D341Med (cell line): Measurements from ENCODE around the gene SFMBT2.

Source experiments
- DNase-seq: peaks from one replicate; pipeline ENCODE4 v3.0.0; 2012; ENCODE audit warnings: low spot score

SFMBT2 gene

GRCh38 chr10:7298495-7298894, 112.3 kb downstream of the SFMBT2 start:
- no peak for DNase-seq

DNA sequence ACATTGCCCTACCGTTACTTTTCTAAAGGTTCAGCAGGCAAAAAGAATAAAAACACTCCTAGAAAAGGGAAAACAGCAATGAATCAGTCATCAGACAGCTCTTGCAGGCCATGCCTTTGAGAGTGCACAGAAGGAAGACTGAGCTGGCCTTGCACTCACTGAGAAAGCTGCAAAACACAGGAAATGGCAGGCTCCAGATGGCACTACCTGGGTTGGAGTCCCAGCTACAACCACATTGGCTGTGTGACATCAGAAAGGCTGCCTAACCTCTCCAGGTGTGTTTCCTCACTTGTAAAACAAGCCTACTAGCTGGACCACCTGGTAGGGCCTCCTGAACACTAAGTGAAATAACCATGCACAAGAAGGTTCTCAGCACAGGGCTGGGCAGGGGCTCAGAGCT, 113.7 kb downstream of the SFMBT2 start:
- no peak for DNase-seq

- DNase-seq, result no peak
Observed at GRCh38 chr10:7296648-7297047, 114.2 kb downstream of the SFMBT2 start.

GRCh38 chr10:7296076-7296475, 114.8 kb downstream of the SFMBT2 start:
- no peak for DNase-seq

- no peak for DNase-seq
Observed at GRCh38 chr10:7293378-7293920, 117.4 kb downstream of the SFMBT2 start.

DNA sequence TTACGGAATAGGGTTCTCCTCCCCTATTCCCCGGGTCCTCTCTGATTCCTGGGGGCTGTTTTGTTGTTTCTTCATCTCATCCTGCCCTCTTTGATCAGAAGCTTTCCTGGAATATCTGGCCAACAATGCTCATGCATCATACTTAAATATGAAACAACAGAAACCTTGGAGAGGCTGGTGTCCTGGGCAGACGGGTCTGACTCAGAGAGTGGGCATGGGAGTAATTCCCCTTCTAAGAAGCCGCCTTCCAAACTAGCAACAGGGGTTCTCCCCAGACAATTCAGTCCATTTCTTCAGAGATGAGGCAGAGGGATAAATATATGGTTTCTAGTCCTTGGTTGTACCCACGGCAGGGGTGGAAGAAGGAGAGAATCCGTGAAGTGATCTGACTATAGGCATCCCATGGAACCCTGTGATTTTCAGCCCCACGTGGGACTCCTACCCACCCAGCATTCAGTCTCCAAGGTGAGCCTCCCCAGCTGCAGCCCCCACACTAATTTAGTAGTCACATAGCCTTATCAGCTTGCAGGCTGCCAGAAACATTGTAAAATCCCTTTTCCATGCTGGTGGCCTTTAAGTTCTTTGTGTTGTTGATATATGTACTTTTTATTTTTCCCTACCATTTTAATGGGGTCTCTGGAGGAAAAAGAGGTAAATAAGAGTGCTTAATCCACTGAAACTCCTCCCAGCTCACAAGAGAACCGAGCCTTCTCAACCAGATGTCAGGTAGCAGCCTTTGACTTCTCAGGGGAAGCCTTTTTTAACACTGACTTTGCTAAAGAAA, 119.2 kb downstream of the SFMBT2 start:
- no peak for DNase-seq

DNA sequence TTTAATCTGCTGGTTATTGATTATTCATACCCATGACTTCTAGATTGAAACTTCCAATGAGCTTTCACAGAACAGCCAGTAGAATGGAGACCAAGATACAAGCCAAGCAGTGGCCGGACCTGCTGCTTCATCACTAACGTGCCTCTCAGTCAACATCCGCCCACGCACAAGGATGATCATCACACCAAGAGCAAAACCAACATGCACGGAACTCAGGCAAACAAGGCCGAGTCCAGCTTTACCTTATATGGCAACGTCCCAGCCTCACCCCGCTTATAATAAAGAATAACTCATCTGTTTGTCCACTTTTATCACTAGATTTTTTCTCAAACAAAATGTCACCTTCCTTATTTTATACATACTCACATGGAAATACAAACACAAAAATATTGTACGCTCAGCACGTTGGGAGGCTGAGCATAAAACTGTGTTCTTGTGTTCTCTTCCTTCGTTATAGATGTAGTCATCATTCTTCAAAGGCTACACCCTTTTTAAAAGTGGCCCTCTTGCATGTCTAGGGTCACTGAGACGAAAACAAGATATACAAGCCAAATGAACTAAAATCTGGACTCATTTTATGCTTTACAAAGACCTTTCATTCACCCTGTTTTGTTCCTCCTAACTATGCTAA, 122.7 kb downstream of the SFMBT2 start:
- DNase-seq, result no peak

DNA sequence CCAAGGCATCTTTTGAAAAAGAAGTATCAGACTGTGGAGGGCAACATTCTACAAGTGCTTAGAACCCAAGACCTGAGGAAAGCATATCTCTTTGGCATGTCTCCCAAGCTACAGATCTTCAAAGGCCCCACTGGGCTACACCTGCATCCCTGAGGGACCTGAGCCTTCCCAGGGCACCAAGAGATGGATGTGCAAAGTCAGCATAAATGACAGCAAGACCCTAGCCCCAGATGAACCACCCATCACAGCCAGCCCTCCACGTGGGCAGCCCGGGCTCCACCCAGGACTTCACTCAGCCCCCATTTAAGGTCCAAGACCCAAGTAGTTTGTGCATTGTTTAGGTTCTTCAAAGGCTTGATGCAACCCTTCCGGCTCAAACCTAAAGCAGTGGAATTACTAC, 123.5 kb downstream of the SFMBT2 start:
- no peak for DNase-seq

GRCh38 chr10:7285522-7286322, 125.1 kb downstream of the SFMBT2 start:
- no peak for DNase-seq

DNA sequence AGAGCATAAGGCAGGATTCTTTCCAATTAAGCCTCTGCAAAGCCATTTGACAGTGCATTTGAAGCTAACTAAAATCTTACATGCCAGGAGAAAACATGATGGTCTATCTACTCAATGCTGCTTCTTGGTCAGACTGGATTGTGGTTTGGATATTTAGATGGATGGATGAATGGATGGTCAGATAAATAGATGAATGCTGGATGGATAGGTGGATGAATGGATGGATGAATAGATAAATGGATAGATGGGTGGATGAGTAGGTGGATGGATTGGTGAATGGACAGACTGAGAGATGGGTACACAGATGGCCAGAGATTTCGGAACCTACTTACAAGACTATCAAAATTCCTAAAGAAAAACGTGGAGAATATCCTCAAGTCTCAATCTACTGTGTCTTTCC, 127.6 kb downstream of the SFMBT2 start:
- DNase-seq, result no peak

DNA sequence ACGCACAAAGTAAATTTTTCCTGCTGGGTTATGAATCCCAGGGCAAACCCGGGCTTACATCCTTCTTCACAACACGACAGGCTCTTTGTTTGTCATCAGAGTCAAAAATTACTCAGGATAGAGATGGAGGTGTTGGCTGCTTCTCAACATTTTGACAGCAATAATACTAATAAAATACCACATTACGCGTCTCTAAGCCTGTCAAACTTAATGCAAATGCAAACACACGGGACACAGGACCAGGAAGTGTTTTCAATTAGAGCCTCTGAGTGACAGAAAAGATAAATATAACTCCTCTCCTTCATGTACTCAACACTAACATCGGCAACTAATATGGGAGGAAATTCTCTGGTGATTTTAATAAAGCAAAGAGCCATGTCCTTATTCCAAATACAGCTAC, 128.4 kb downstream of the SFMBT2 start:
- DNase-seq, result no peak

DNA sequence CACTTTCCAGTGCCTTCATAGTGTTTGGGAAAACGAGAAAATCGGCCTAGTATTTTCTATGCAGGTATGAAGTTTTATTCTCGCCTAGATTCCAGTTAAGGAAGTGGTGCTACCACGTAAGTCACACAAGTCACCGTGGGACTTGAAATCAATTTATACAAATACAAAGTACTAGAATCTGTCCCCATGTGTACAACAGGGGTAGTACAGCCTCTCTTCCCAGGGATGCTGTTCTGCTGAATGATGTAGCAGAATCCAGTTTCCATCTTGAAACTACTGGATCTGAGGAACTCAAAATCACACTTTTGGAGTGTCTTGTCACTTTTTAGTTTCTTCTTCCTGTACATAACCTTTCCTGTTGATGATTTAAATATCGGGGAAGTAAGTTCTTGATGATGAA, 129.4 kb downstream of the SFMBT2 start:
- no peak for DNase-seq

GRCh38 chr10:7279303-7279702, 131.5 kb downstream of the SFMBT2 start:
- no peak for DNase-seq

GRCh38 chr10:7277867-7278266, 133.0 kb downstream of the SFMBT2 start:
- DNase-seq, result no peak

DNA sequence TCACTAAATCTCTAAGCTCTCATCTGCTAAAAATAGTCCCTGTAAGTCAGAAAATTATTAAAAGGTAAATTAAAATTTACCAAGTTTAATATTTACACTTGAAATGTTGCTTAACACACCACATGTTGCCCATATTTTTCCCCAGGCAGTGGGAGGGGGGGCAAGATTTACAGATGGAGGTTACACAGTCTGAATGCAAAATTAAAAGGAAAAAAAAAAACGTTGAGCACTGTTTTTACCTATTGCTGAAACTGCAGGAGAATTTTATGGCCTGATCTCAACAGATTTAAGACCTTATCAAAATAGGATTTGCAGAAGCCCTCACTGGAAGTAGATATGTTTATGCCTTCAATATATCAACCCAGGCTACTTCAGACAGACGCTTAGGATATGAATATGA, 133.4 kb downstream of the SFMBT2 start:
- no peak for DNase-seq

GRCh38 chr10:7275761-7276440, 134.9 kb downstream of the SFMBT2 start:
- no peak for DNase-seq

GRCh38 chr10:7274293-7274692, 136.5 kb downstream of the SFMBT2 start:
- DNase-seq, result no peak

DNA sequence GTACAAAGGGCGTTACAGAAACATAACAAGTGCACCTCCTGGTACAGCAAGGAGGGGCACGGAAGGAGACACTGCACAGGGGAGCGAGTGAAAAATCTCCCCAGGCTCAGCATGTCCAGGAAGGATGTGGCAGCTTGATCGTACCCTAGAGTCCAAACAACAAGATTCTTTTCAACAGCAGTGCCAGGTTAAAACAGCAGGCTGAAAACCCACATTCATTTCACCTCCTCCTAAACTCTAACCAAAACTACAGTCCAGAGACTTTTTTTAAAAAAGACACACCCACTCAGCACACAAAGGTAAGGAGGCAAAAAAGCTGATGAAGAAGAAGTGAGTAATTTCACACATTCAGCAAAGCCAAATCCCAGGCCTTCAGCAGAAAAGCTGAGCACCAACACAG, 138.8 kb downstream of the SFMBT2 start:
- DNase-seq, result no peak

GRCh38 chr10:7269988-7270387, 140.8 kb downstream of the SFMBT2 start:
- no peak for DNase-seq

GRCh38 chr10:7267142-7267541, 143.7 kb downstream of the SFMBT2 start:
- no peak for DNase-seq

DNA sequence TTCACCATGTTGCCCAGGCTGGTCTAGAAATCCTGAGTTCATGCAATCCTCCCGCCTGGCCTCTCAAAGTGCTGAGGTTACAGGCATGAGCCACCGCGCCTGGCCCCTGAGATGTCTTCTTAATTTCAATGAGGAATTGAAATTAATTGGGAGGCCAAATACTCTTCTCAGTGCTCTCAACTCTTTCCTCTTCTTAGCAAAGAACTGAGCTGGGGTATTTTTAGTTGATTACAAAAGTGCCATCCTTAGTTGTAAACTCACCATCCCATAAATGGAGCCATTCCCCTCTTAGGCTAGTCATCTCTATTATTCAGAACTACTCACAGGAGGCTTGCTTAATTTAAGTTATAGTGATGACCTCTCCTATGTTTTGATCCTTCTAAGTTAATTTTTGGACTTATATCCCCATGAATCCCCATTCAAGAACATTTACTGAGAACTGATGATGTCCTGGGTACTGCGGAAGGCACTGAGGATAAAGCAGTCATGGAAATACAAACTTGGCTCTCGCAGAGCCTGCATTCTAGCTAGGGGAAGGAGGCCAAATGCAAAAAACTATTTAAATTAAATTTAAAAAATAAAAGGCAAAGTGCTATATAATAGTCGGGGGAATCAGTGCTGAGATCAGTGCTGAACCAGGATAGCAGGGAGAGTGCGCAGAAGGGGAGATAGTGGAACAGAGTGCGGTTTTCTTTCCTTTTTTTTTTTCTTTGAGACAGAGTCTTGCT, 145.3 kb downstream of the SFMBT2 start:
- DNase-seq, result no peak
